ENCODE data around the gene SUN2. TPM values are rescaled to one million over a fixed set of nuclear protein-coding genes. Genes with fewer than 3 reads are reported as not detected.

The SUN2 gene
- total RNA-seq, 4 donors from 2014 or later = 94.2 to 307 (median 191) TPM

DNA sequence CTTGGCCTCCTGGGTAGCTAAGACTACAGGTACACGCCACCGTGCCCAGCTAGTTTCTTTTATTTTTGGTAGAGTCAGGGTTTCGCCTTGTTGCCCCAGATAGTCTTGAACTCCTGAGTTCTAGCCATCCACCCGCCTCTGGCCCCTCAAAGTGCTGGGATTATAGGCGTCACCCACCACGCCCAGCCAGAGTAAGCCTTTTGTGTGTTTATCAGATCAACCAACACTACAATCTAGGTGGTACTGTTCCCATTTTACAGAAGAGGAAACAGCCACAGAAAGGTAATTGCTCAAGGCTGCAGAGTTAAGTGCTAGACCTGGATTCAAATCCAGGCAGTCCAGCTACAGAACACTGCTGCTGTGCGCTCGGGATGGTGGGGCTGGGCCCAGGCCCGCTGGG is 70.9 kb downstream of the SUN2 start:
- Histone ChIP-seq H3K4me1 (peaks cover 6 to 24% (median 9%) of the 10 kb centered on the region in 3 donors), H3K27me3 (no peaks in the 10 kb centered on the region), H3K27ac (no peak overlapping the region), H3K4me3 (no peak overlapping the region), H3K9me3 (no peaks in the 10 kb centered on the region), H3K36me3 (peaks cover 5 to 70% (median 33%) of the 10 kb centered on the region in 3 donors)
- intact Hi-C loops (cut with DNase I) = no loop called here
- TF ChIP-seq POLR2A (IDR thresholded peaks at IDR 0.05) = no peak
- TF ChIP-seq, protein P1, sequence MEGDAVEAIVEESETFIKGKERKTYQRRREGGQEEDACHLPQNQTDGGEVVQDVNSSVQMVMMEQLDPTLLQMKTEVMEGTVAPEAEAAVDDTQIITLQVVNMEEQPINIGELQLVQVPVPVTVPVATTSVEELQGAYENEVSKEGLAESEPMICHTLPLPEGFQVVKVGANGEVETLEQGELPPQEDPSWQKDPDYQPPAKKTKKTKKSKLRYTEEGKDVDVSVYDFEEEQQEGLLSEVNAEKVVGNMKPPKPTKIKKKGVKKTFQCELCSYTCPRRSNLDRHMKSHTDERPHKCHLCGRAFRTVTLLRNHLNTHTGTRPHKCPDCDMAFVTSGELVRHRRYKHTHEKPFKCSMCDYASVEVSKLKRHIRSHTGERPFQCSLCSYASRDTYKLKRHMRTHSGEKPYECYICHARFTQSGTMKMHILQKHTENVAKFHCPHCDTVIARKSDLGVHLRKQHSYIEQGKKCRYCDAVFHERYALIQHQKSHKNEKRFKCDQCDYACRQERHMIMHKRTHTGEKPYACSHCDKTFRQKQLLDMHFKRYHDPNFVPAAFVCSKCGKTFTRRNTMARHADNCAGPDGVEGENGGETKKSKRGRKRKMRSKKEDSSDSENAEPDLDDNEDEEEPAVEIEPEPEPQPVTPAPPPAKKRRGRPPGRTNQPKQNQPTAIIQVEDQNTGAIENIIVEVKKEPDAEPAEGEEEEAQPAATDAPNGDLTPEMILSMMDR (IDR thresholded peaks at IDR 0.05) = no peak
- no peak for DNase-seq
- 87% methylated on average over 9 of the region's 9 CpGs for WGBS, 2 donors

Small RNA genes lying within 50 kb of the gene (small RNA-seq; reads per million reads assigned to genes)
- 0 to 0.09 (median 0) reads per million in 4 donors for gene AL021707.8

Other genes with a start within 250 kb of the SUN2 start
- 100 to 1,000 TPM; 164 to 498 (median 214) TPM for gene DDX17, start 249.7 kb downstream of the SUN2 start, total RNA-seq
- 1 to 10 TPM in 3 of 4 donors, not detected in 1; 1.1 to 7.2 (median 5.2) TPM for gene DMC1, start 185.8 kb downstream of the SUN2 start, total RNA-seq
- 1 to 10 TPM in 1 of 4 donors, under 1 TPM in 3; 0.04 to 1.0 (median 0.12) TPM for gene FAM227A, start 99.6 kb downstream of the SUN2 start, total RNA-seq
- gene CBY1, start 99.4 kb downstream of the SUN2 start, total RNA-seq = 10 to 100 TPM in 3 of 4 donors, 1 to 10 TPM in 1; 8.7 to 21.1 (median 13.1) TPM
- 10 to 100 TPM; 23.4 to 73.7 (median 57.2) TPM for gene TOMM22, start 74.0 kb downstream of the SUN2 start, total RNA-seq
- 10 to 100 TPM; 27.8 to 48.8 (median 33.1) TPM for gene JOSD1, start 55.1 kb downstream of the SUN2 start, total RNA-seq
- 10 to 100 TPM; 15.3 to 37.4 (median 32.0) TPM for gene GTPBP1, start 50.1 kb downstream of the SUN2 start, total RNA-seq
- 10 to 100 TPM in 3 of 4 donors, 1 to 10 TPM in 1; 7.3 to 15.5 (median 13.7) TPM for gene DNAL4, start 38.1 kb upstream of the SUN2 start, total RNA-seq
- 1 to 10 TPM in 1 of 4 donors, under 1 TPM in 3; 0.26 to 2.3 (median 0.63) TPM for gene NPTXR, start 88.0 kb upstream of the SUN2 start, total RNA-seq
- gene CBX6, start 116.2 kb upstream of the SUN2 start, total RNA-seq = 10 to 100 TPM in 2 of 4 donors, 1 to 10 TPM in 2; 7.8 to 27.7 (median 11.8) TPM
- 10 to 100 TPM in 1 of 4 donors, 1 to 10 TPM in 1, under 1 TPM in 2; 0.57 to 27.3 (median 1.3) TPM for gene APOBEC3A, start 201.6 kb upstream of the SUN2 start, total RNA-seq
- gene APOBEC3B, start 226.3 kb upstream of the SUN2 start, total RNA-seq = 1 to 10 TPM in 3 of 4 donors, not detected in 1; 1.1 to 5.3 (median 3.1) TPM

Data from esophagus squamous epithelium (tissue), 5 donors.